GM18502 (cell line): ENCODE measurements around the gene DDX23.
"Not testable (repeated sequence)": the region's sequence is repeated elsewhere in the genome, so short reads cannot be mapped to it uniquely, and the experiment has no call there.

Experiments used
- ATAC-seq: cut with Tn5 transposase; IDR thresholded peaks from one replicate; pipeline ENCODE4 v1.9.1; 2021; ENCODE audit warnings: mild to moderate bottlenecking; ENCODE audit not compliant: unreplicated experiment, poor library complexity

DDX23 gene

GRCh38 chr12:48851883-48852733, at the start of gene DDX23:
Gene DDX23, minus strand, starts transcription at chr12:48852163. Its CDS starts 6,381 bp downstream, at chr12:48845782.
- peak; percentile 93 for ATAC-seq

GRCh38 chr12:48901278-48901677, 49.3 kb upstream of the DDX23 start:
- no peak for ATAC-seq

GRCh38 chr12:48899651-48900050, 47.7 kb upstream of the DDX23 start:
- ATAC-seq = no peak

DNA sequence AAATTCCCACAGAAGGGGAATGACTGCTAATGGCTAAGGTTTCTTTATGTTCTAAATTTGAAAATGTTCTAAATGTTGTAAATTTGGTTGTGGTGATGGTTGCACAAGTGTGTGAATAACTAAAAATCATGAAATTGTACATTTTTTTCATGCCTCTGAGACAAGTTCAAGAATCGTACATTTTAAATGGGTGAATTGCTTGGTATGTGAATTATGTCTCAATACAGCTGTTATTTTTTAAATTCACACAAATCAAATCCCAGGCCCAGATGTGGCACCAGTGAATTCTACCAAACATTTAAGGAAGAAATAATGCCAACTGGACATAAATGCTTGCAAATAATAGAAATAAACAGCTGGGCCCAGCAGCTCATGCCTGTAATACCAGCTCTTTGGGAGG, 42.3 kb upstream of the DDX23 start:
- ATAC-seq = no peak

GRCh38 chr12:48890657-48891418, 38.9 kb upstream of the DDX23 start:
- ATAC-seq = no peak

GRCh38 chr12:48889679-48890078, 37.7 kb upstream of the DDX23 start:
- no peak for ATAC-seq

DNA sequence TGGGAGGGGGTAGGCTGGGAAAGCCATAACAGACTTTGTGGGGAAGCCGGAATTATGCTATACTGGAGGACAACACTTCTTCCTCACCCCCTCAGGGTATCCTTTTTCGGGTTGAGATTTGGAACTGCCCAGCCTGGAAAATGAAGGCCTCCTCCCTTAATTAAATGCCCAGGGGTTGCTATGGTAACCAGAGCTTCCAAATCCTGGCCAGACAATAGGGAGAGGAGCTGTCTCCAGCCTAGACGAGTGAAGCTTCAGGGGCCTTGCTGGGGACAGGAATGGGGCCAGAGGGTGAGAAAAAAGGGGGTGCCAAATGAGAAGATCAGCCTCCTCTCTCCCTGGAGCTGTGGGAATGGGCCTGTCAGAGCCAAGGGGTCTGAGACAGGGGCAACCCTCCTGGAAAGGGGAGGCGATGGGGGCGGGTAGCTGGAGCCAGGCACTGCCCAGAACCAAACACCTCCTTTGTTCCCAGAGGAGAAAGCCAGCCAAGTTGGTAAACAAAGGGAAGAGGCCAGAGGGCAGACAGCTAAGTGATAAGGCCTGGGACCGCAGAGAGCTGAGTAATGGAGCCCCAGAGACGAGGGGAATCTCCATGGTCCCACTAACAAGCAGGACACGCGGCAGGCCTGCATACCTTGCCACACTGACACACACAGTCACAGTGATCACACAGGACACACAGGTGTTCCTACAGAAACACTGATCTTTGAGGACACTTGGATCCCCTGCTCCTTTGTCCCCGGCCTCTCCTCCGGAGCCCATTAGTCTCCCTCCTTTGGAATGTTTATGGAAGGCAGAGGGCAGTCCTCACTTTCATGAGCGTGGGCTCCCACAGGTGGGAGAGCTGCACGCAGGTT, 31.6 kb upstream of the DDX23 start:
- ATAC-seq = no peak

- ATAC-seq = no peak
Measured at GRCh38 chr12:48882972-48883304, 31.0 kb upstream of the DDX23 start.

DNA sequence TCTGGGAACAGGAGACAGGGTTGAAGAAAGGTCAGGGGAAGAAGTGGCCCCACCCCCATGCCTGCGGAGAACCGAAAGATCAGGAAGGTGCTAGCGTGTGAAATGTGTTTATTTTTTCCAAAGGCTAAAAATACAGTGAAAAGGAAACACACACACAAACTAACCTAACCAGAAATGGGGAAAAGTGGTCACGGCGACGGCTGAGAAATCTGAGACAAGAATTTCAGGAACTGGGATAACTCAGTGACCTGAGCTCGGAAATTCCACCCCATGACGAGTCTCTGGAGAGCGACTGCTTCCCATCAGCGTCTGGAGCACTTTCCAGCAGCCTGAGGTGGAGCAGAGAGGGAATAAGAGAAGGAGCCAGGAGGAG, 30.3 kb upstream of the DDX23 start:
- no peak for ATAC-seq

DNA sequence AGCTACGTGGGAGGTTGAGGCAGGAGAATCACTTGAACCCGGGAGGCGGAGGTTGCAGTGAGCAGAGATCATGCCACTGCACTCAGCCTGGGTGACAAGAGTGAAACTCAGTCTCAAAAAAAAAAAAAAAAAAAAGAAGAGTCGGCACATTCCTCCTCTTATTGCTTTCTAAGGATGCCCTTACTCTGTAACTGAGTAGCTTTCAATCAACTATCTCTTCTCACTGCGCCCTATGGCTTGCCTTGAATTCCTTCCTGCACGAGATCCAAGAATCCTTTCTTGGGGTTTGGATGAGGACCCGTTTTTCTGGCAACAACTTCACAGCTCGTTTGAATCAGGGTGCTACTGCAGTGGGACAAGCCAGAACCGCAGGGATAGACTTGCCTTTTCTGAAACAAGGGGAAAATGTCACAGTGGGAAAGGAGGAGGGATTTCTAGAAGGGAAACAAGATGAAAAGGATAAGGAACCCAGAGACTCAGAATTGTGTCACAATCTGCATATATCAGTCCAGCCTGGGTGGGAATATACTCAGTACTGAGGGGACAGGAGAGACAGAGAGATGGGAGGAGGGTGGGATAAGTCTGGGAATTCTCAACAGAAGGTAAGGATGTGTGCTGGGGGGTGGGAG, 29.8 kb upstream of the DDX23 start:
- no peak for ATAC-seq

DNA sequence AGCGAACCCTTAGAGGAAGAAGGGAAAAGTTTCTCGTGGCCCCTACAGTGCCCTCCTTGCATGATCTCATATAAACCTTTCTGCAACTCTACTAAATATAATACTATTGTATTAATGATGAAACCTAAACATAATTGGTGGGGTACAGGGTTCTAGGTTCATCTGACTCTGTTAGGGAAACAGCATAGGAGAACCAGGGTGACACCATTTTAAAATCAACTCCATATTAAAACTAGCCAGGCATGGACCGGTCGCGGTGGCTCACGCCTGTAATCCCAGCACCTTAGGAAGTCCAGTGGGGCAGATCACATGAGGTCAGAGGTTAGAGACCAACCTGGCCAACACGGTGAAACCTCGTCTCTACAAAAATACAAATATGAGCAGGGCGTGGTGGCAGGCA, 28.7 kb upstream of the DDX23 start:
- no peak for ATAC-seq

- no peak for ATAC-seq
Measured at GRCh38 chr12:48878548-48878947, 26.6 kb upstream of the DDX23 start.

GRCh38 chr12:48875944-48876515, 24.1 kb upstream of the DDX23 start:
- ATAC-seq = no peak

- ATAC-seq = not testable (repeated sequence)
Measured at GRCh38 chr12:48873534-48873933, 21.6 kb upstream of the DDX23 start.

- ATAC-seq = no peak
Measured at GRCh38 chr12:48873096-48873495, 21.1 kb upstream of the DDX23 start.

- no peak for ATAC-seq
Measured at GRCh38 chr12:48869191-48869590, 17.2 kb upstream of the DDX23 start.

- ATAC-seq = no peak
Measured at GRCh38 chr12:48868451-48868850, 16.5 kb upstream of the DDX23 start.

DNA sequence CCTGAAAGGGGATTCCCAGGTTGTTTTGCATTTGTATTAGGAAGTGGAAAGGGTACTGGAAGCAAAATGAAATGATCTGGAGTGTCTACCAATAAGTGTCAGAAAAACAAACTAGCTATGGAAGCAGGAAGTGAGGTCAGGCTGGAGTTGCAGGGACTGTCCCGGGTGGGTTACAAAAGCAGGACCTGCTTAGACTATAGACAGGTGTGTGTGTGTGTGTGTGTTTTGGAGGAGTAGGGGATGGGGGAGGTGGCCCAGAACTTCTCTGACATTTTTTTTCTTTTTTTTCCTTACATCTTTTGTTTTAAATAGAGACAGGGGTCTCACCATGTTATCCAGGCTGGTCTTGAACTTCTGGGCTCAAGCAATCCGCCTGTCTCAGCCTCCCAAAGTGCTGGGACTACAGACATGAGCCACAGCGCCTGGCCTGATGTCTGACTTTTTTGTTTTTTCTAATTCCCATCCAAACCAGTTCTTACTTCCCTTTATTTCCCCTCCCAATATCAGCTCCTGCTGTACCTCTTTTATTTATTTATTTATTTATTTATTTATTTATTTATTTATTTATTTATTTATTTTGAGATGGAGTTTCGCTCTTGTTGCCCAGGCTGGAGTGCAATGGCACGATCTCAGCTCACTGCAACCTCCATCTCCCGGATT, 14.2 kb upstream of the DDX23 start:
- no peak for ATAC-seq

GRCh38 chr12:48865281-48866051, 13.5 kb upstream of the DDX23 start, which contains the start of gene RND1:
Gene RND1, minus strand, starts transcription at chr12:48865870. Its CDS starts 103 bp downstream, at chr12:48865767.
- ATAC-seq = peak; percentile 93
